ENCODE results near the gene PLAGL2.

DNA sequence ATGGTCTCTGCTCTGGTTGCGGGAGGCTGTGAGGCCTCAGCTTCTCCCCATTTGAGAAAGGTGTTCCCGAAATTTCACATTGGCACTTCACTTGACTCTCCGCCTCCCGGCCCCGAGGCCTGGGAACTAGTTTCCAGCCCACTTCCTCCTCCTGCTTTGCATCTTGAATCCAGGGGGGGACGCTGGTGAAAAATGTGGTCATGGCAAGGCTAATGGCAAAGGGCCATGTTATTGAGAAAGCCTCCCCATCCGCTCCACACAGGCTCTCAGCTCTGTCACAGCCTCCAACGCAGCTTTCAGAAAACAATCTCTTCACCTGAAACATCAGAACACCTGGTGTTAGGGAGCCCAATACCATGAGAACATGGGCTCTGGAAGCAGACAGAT, 5.6 kb downstream of the PLAGL2 start:
- TF ChIP-seq, protein P1, sequence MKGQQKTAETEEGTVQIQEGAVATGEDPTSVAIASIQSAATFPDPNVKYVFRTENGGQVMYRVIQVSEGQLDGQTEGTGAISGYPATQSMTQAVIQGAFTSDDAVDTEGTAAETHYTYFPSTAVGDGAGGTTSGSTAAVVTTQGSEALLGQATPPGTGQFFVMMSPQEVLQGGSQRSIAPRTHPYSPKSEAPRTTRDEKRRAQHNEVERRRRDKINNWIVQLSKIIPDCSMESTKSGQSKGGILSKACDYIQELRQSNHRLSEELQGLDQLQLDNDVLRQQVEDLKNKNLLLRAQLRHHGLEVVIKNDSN (CRISPR knock-in tag; IDR thresholded peaks at IDR 0.05): no peak
- TF ChIP-seq, protein P2, sequence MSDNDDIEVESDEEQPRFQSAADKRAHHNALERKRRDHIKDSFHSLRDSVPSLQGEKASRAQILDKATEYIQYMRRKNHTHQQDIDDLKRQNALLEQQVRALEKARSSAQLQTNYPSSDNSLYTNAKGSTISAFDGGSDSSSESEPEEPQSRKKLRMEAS (CRISPR knock-in tag; IDR thresholded peaks at IDR 0.05): no peak
- TF ChIP-seq, protein P3, sequence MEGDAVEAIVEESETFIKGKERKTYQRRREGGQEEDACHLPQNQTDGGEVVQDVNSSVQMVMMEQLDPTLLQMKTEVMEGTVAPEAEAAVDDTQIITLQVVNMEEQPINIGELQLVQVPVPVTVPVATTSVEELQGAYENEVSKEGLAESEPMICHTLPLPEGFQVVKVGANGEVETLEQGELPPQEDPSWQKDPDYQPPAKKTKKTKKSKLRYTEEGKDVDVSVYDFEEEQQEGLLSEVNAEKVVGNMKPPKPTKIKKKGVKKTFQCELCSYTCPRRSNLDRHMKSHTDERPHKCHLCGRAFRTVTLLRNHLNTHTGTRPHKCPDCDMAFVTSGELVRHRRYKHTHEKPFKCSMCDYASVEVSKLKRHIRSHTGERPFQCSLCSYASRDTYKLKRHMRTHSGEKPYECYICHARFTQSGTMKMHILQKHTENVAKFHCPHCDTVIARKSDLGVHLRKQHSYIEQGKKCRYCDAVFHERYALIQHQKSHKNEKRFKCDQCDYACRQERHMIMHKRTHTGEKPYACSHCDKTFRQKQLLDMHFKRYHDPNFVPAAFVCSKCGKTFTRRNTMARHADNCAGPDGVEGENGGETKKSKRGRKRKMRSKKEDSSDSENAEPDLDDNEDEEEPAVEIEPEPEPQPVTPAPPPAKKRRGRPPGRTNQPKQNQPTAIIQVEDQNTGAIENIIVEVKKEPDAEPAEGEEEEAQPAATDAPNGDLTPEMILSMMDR (IDR thresholded peaks at IDR 0.05): no peak
- no peak for TF ChIP-seq CREB1 (CRISPR knock-in tag; IDR thresholded peaks at IDR 0.05)
- TF ChIP-seq, protein P4, sequence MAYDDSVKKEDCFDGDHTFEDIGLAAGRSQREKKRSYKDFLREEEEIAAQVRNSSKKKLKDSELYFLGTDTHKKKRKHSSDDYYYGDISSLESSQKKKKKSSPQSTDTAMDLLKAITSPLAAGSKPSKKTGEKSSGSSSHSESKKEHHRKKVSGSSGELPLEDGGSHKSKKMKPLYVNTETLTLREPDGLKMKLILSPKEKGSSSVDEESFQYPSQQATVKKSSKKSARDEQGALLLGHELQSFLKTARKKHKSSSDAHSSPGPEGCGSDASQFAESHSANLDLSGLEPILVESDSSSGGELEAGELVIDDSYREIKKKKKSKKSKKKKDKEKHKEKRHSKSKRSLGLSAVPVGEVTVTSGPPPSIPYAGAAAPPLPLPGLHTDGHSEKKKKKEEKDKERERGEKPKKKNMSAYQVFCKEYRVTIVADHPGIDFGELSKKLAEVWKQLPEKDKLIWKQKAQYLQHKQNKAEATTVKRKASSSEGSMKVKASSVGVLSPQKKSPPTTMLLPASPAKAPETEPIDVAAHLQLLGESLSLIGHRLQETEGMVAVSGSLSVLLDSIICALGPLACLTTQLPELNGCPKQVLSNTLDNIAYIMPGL (CRISPR knock-in tag; IDR thresholded peaks at IDR 0.05): no peak
- TF ChIP-seq ESRRA (CRISPR knock-in tag; IDR thresholded peaks at IDR 0.05; ENCODE audit: borderline replicate concordance): no peak
- no peak for TF ChIP-seq NR2C2 (CRISPR knock-in tag; IDR thresholded peaks at IDR 0.05)
- no peak for TF ChIP-seq NR3C1 (CRISPR knock-in tag; conservative IDR thresholded peaks at IDR 0.05; ENCODE audit: low read depth)
- no peak for TF ChIP-seq JUN (CRISPR knock-in tag; IDR thresholded peaks at IDR 0.05)
- TF ChIP-seq, protein P5, sequence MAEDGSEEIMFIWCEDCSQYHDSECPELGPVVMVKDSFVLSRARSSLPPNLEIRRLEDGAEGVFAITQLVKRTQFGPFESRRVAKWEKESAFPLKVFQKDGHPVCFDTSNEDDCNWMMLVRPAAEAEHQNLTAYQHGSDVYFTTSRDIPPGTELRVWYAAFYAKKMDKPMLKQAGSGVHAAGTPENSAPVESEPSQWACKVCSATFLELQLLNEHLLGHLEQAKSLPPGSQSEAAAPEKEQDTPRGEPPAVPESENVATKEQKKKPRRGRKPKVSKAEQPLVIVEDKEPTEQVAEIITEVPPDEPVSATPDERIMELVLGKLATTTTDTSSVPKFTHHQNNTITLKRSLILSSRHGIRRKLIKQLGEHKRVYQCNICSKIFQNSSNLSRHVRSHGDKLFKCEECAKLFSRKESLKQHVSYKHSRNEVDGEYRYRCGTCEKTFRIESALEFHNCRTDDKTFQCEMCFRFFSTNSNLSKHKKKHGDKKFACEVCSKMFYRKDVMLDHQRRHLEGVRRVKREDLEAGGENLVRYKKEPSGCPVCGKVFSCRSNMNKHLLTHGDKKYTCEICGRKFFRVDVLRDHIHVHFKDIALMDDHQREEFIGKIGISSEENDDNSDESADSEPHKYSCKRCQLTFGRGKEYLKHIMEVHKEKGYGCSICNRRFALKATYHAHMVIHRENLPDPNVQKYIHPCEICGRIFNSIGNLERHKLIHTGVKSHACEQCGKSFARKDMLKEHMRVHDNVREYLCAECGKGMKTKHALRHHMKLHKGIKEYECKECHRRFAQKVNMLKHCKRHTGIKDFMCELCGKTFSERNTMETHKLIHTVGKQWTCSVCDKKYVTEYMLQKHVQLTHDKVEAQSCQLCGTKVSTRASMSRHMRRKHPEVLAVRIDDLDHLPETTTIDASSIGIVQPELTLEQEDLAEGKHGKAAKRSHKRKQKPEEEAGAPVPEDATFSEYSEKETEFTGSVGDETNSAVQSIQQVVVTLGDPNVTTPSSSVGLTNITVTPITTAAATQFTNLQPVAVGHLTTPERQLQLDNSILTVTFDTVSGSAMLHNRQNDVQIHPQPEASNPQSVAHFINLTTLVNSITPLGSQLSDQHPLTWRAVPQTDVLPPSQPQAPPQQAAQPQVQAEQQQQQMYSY (CRISPR knock-in tag; IDR thresholded peaks at IDR 0.05): no peak
- TF ChIP-seq ZNF423 (CRISPR knock-in tag; IDR thresholded peaks at IDR 0.05): no peak
- TF ChIP-seq CBFB (CRISPR knock-in tag; IDR thresholded peaks at IDR 0.05; ENCODE audit: low read depth): no peak
- TF ChIP-seq, protein P6, sequence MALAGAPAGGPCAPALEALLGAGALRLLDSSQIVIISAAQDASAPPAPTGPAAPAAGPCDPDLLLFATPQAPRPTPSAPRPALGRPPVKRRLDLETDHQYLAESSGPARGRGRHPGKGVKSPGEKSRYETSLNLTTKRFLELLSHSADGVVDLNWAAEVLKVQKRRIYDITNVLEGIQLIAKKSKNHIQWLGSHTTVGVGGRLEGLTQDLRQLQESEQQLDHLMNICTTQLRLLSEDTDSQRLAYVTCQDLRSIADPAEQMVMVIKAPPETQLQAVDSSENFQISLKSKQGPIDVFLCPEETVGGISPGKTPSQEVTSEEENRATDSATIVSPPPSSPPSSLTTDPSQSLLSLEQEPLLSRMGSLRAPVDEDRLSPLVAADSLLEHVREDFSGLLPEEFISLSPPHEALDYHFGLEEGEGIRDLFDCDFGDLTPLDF (CRISPR knock-in tag; IDR thresholded peaks at IDR 0.05): no peak
